Keratinocyte (primary cell): ENCODE data around the gene ODAD3.

ENCODE experiments used
- CTCF ChIP-seq, 3 experiments: IDR thresholded peaks in 1 of 3; conservative IDR thresholded peaks in 1 of 3; optimal IDR thresholded peaks in 1 of 3; 2 replicates in 2 of 3; 3 replicates in 1 of 3; pipeline versions ENCODE3 to v1.5.1; 2011; ENCODE audit warnings: low read length in 3 of 3, mild to moderate bottlenecking in 3 of 3, moderate library complexity in 2 of 3, control low read depth in 1 of 3, inconsistent platforms in 1 of 3; ENCODE audit not compliant: insufficient read depth in 2 of 3; ENCODE audit errors: extremely low read depth in 1 of 3
- EZH2 ChIP-seq: IDR thresholded peaks from one replicate; pipeline ENCODE4 v1.6.1; 2012; ENCODE audit warnings: inconsistent platforms, mild to moderate bottlenecking, low read length, moderate library complexity

- TF ChIP-seq CTCF (optimal IDR thresholded peaks at IDR 0.05 in 1 of 3, IDR thresholded peaks at IDR 0.05 in 1 of 3, conservative IDR thresholded peaks at IDR 0.05 in 1 of 3; ENCODE audit: extremely low read depth in 1 of 3, insufficient read depth in 2 of 3, low read length in 3 of 3): no peak
- TF ChIP-seq EZH2: no peak
These were observed 55.0 kb downstream of the ODAD3 start for GRCh38 chr19:11379857-11380350.
